Prostate gland (tissue), 2 donors: ENCODE data around the gene OR51B6. TPM values are rescaled to one million over a fixed set of nuclear protein-coding genes. Genes with fewer than 3 reads are reported as not detected.

ENCODE experiments used
- DNase-seq: peaks from one replicate; pipeline ENCODE4 v3.0.0-alpha.2; 2019; ENCODE audit warnings: low spot score
- H3K27ac ChIP-seq, 2 donors: fragments of 200-600 bp; sonication (generic); 2 replicates each; pipeline ENCODE4 v1.5.1; 2017 to 2019
- H3K27me3 ChIP-seq: fragments of 200-600 bp; sonication (generic); replicated peaks from 2 replicates; pipeline ENCODE4 v1.5.1; 2019; ENCODE audit not compliant: insufficient read depth
- H3K36me3 ChIP-seq, 2 donors: fragments of 200-600 bp; sonication (generic); 1 replicate in 1 of 2; 2 replicates in 1 of 2; pipeline versions ENCODE4 v1.5.1 to v1.8.1; 2017 to 2019
- H3K4me1 ChIP-seq: fragments of 200-600 bp; sonication (generic); replicated peaks from 2 replicates; pipeline ENCODE4 v1.5.1; 2019
- H3K4me3 ChIP-seq, 2 donors: fragments of 200-600 bp; sonication (generic); 2 replicates each; pipeline ENCODE4 v1.5.1; 2017 to 2019
- H3K9me3 ChIP-seq: fragments of 200-600 bp; sonication (generic); 2 replicates; pipeline ENCODE4 v1.5.1; 2017
- CTCF ChIP-seq, 4 experiments: fragments of 200-600 bp in 2 of 4; fragments of 450-650 bp in 2 of 4; sonication (generic) in 2 of 4; IDR thresholded peaks; 1 replicate in 3 of 4; 2 replicates in 1 of 4; pipeline ENCODE4 v1.5.1; 2016 to 2019; ENCODE audit warnings: antibody characterized with exemption in 4 of 4, mild to moderate bottlenecking in 2 of 4, moderate library complexity in 2 of 4
- POLR2A ChIP-seq: fragments of 450-650 bp; IDR thresholded peaks from one replicate; pipeline ENCODE4 v1.6.1; 2016; ENCODE audit warnings: antibody characterized with exemption, mild to moderate bottlenecking
- POLR2AphosphoS5 ChIP-seq: sonication (generic); formaldehyde crosslinking; IDR thresholded peaks from one replicate; pipeline ENCODE4 v1.6.1; 2017; ENCODE audit warnings: antibody characterized with exemption
- WGBS: methylation state at CpG from one replicate; pipeline ENCODE4 v1.1.5; 2018; 5-methylcytosine and 5-hydroxymethylcytosine counted together
- intact Hi-C: fragments of 100-400 bp; cut with DNase I; formaldehyde crosslinking; loops from one replicate; pipeline ENCODE4 v1.14.2; 2022
- small RNA-seq, 2 donors: library from RNA; depleted of rRNA; stranded (forward); fragments of <200 nt; gene quantifications; one replicate each; pipeline ENCODE3, GENCODE V24; 2016
- total RNA-seq, 2 donors: library from RNA; depleted of rRNA; stranded (reverse); fragments of >200 nt; gene quantifications; one replicate each; pipeline ENCODE4 v1.1.0, GENCODE V29; 2016

OR51B6 gene
- total RNA-seq, 2 donors from 2014 or later, result not detected

GRCh38 chr11:5390210-5390609 lies 38.9 kb downstream of the OR51B6 start:
- H3K9me3 ChIP-seq, result no peaks in the 10 kb centered on the region
- no peaks in the 10 kb centered on the region for H3K4me1 ChIP-seq
- intact Hi-C loops, result no loop called here
- H3K27me3 ChIP-seq, result no peaks in the 10 kb centered on the region
- 79% methylated on average over 2 of the region's 2 CpGs for WGBS
- H3K4me3 ChIP-seq, result no peak overlapping the region
- H3K36me3 ChIP-seq, result no peaks in the 10 kb centered on the region
- DNase-seq, result no peak
- H3K27ac ChIP-seq, result no peak overlapping the region
- no peak for TF ChIP-seq POLR2AphosphoS5
- no peak for TF ChIP-seq CTCF (IDR thresholded peaks at IDR 0.05)
- TF ChIP-seq POLR2A, result no peak

GRCh38 chr11:5394091-5394490 lies 42.8 kb downstream of the OR51B6 start:
- Histone ChIP-seq H3K27me3 (no peaks in the 10 kb centered on the region), H3K4me3 (no peak overlapping the region), H3K36me3 (no peaks in the 10 kb centered on the region), H3K4me1 (no peaks in the 10 kb centered on the region), H3K9me3 (no peaks in the 10 kb centered on the region), H3K27ac (no peak overlapping the region)
- TF ChIP-seq POLR2A (no peak), CTCF (IDR thresholded peaks at IDR 0.05) (no peak), POLR2AphosphoS5 (no peak)
- no peak for DNase-seq
- intact Hi-C loops, result no loop called here

- H3K9me3 ChIP-seq, result no peaks in the 10 kb centered on the region
- H3K27me3 ChIP-seq, result no peaks in the 10 kb centered on the region
- TF ChIP-seq POLR2A (no peak), CTCF (IDR thresholded peaks at IDR 0.05) (no peak), POLR2AphosphoS5 (no peak)
- H3K27ac ChIP-seq, result no peak overlapping the region
- DNase-seq, result no peak
- no peaks in the 10 kb centered on the region for H3K4me1 ChIP-seq
- H3K36me3 ChIP-seq, result no peaks in the 10 kb centered on the region
- intact Hi-C loops, result no loop called here
- no peak overlapping the region for H3K4me3 ChIP-seq
Measured at GRCh38 chr11:5398936-5399335, 47.6 kb downstream of the OR51B6 start.

Small RNA genes lying within 50 kb of the gene (small RNA-seq; reads per million reads assigned to genes)
- 0 reads per million in 2 donors for gene AC104389.3

Other genes with a start within 250 kb of the OR51B6 start
- gene OR52A5, start 213.2 kb upstream of the OR51B6 start, total RNA-seq, result not detected
- gene OR52A1, start 196.8 kb upstream of the OR51B6 start, total RNA-seq, result under 1 TPM in 1 of 2 donors, not detected in 1; 0.17 TPM
- not detected for gene OR51V1, start 150.8 kb upstream of the OR51B6 start, total RNA-seq
- gene HBB, start 124.4 kb upstream of the OR51B6 start, total RNA-seq, result 10 to 100 TPM in 1 of 2 donors, 1 to 10 TPM in 1; 9.5 to 15.7 TPM
- gene HBD, start 117.0 kb upstream of the OR51B6 start, total RNA-seq, result not detected
- not detected for gene HBG1, start 101.7 kb upstream of the OR51B6 start, total RNA-seq
- not detected for gene HBG2, start 96.7 kb upstream of the OR51B6 start, total RNA-seq
- gene HBE1, start 81.6 kb upstream of the OR51B6 start, total RNA-seq, result not detected
- gene OR51B4, start 49.6 kb upstream of the OR51B6 start, total RNA-seq, result not detected
- not detected for gene OR51B2, start 27.2 kb upstream of the OR51B6 start, total RNA-seq
- 1 to 10 TPM in 1 of 2 donors, under 1 TPM in 1; 0.23 to 2.5 TPM for gene OR51B5, start 8.0 kb upstream of the OR51B6 start, total RNA-seq
- under 1 TPM in 1 of 2 donors, not detected in 1; 0.91 TPM for gene OR51M1, start 32.3 kb downstream of the OR51B6 start, total RNA-seq
- not detected for gene OR51Q1, start 70.6 kb downstream of the OR51B6 start, total RNA-seq
- 1 to 10 TPM in 1 of 2 donors, not detected in 1; 1.1 TPM for gene OR51I1, start 90.0 kb downstream of the OR51B6 start, total RNA-seq
- not detected for gene OR51I2, start 97.8 kb downstream of the OR51B6 start, total RNA-seq
- not detected for gene OR52D1, start 137.2 kb downstream of the OR51B6 start, total RNA-seq
- gene UBQLN3, start 158.4 kb downstream of the OR51B6 start, total RNA-seq, result 10 to 100 TPM in 1 of 2 donors, 1 to 10 TPM in 1; 2.8 to 13.5 TPM
- gene UBQLNL, start 165.2 kb downstream of the OR51B6 start, total RNA-seq, result 1 to 10 TPM in 1 of 2 donors, under 1 TPM in 1; 0.68 to 1.6 TPM
- gene OR52H1, start 197.0 kb downstream of the OR51B6 start, total RNA-seq, result under 1 TPM in 1 of 2 donors, not detected in 1; 0.57 TPM
- not detected for gene OR52B6, start 229.4 kb downstream of the OR51B6 start, total RNA-seq
- 1 to 10 TPM; 4.8 to 6.3 TPM for gene TRIM6, start 245.1 kb downstream of the OR51B6 start, total RNA-seq